HS-27A (cell line): ENCODE results near the gene ALOX15B.
"Not testable (repeated sequence)": the region's sequence is repeated elsewhere in the genome, so short reads cannot be mapped to it uniquely, and the experiment has no call there.

Source experiments
- DNase-seq: peaks from one replicate; pipeline ENCODE4 v3.0.0-alpha.2; 2012; ENCODE audit warnings: low read depth, missing footprints

Gene ALOX15B

DNA sequence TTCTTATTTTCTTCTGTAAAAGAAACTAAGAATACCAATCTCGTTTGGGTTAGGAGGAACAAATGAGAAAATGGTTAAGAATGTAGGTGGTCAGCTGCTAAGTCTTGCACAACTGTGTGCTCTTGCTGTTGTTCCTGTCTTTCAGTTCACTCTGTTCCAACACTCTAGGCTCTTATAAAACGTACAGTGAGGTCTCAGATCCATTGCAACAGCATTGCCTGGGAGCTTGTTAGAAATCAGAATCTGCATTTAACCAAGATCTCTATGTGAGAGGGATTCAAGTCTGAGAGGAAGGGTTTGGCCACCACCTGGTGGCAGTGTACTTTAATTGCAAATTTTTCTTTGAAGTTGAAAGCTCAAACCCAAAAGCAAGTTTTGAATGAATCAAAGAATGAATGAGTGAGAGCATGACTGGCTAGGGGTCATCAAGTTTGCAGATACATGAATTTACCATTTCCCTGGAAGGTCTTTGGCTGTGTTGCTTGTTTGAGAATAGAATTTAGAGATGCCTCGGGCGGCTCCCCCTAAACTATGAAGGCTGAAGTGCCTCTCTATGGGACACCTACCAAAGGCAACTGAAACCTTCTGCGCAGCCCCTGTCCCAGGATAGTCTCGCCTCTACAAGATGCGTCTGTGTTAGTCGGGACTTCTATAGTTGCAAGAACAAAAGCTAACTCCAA, 2.5 kb downstream of the ALOX15B start:
- DNase-seq: peak; percentile 39

DNA sequence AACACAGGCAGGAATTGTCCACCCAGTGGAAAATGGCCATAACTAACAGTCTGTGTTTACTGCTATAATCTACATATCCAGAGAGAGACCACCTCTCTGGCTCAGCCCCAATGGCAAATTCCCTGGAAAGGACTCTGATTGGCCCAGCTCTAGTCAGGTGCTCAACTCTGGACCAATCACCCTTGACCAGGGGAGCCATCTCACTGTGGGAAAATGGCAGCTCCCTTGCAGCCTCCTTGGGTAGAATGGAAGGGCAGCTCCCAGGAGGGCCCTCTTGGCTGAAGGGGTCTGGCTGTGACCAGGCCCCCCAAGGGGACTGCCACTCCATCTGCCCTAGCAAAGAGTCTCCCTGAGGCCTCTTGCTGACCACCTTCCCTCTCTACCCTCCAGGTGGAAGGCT, 3.1 kb downstream of the ALOX15B start:
- DNase-seq: no peak

DNA sequence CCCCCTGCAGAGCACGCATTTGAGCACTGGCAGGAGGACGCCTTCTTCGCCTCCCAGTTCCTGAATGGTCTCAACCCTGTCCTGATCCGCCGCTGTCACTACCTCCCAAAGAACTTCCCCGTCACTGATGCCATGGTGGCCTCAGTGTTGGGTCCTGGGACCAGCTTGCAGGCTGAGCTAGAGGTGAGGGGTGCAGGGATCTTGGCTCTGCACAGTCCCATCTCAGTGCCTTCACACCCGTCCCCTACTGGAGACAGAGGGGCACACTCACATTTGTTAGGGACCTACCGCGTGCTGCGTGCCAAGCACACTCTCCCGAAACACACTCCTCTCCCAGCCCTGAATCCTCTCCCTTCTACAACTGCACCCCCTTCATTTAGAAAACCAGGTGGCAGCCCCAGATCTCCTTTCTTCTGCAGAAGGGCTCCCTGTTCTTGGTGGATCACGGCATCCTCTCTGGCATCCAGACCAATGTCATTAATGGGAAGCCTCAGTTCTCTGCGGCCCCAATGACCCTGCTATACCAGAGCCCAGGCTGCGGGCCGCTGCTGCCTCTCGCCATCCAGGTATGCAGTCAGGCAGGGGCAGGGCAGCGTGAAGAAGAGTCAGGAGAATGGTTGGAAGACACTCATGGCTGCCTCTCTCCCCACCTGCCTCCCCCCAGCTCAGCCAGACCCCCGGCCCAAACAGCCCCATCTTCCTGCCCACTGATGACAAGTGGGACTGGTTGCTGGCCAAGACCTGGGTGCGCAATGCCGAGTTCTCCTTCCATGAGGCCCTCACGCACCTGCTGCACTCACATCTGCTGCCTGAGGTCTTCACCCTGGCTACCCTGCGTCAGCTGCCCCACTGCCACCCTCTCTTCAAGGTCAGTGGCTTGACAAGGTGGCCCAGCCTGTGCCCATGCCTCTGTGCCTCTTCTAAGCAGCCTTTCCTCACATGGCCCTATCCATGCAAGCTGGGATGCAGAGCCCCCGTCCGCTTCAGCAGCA, 6.3 kb downstream of the ALOX15B start:
- no peak for DNase-seq

DNA sequence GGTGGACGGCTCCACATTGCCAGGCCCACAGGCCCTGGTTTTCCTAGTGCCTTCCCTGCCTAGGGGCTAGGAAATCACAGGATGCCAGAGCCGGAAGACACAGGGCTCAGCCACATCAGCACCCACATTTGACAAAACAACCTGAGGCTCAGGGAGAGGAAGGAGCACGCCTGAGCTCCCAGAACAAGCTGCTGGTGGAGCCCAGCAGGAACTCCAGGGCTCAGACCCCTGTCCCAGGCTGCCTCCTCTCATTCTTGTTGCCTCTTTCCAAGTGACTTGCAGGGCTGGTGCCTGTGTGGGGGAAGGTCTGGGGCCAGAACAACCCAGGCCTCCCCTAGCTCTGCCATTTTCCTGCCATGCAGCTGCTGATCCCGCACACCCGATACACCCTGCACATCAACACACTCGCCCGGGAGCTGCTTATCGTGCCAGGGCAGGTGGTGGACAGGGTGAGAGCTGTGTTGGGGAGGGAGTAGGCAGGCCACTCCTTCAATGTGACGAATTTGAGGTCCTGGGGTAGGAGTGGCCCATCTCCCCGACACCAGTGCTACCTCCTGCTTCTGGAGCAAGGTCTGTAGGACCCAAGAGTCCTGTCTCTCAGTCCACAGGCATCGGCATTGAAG, 7.6 kb downstream of the ALOX15B start:
- DNase-seq: no peak

DNA sequence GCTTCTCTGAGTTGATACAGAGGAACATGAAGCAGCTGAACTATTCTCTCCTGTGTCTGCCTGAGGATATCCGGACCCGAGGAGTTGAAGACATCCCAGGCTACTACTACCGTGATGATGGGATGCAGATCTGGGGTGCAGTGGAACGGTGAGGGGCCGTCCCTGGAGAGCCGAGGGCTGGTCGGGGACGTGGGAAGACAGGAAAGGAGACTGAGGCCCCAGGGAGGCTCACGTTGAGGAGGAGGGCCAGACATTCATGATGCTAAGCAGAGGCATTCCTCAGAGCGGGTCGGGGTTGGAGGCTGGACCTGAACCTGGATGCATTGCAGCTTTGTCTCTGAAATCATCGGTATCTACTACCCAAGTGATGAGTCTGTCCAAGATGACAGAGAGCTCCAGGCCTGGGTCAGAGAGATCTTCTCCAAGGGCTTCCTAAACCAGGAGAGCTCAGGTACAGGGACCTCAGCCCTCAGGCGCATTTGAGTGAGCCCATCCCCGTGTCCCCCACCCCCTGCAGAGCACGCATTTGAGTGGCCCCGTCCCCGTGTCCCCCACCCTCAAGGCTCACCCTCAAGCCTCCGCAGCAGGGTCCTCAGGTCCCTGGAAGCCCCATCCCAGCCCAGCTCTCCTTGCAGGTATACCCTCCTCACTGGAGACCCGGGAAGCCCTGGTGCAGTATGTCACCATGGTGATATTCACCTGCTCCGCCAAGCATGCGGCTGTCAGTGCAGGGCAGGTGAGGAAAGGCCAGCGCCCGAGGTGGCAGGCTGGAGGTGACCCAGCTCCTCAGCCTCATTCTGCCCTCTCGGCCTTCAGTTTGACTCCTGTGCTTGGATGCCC, 8.3 kb downstream of the ALOX15B start:
- DNase-seq: no peak

GRCh38 chr17:8047769-8048110, 8.9 kb downstream of the ALOX15B start:
- DNase-seq: no peak

- DNase-seq: no peak
These were observed 9.4 kb downstream of the ALOX15B start for GRCh38 chr17:8048236-8048635.

GRCh38 chr17:8048736-8049135, 9.9 kb downstream of the ALOX15B start:
- DNase-seq: no peak

- no peak for DNase-seq
These were observed 13.0 kb downstream of the ALOX15B start for GRCh38 chr17:8051831-8052230.

GRCh38 chr17:8052256-8053252, 13.7 kb downstream of the ALOX15B start:
- no peak for DNase-seq

DNA sequence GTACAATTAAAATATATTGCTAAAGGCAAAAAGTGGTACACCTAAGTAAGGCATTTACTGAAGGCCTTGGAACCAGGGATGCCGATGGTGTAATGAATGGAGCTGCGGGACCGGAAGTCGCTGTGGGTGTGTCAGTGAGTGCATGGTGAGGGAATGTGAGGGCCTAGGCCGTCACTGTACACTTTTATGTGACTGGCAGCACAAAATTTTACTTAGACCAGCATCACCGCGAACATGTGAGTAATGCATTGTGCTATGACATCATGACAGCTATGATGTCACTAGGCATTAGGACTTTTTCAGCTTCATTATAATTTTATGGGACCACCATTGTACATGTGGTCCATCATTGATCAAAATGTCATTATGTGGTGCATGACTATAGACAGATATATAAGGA, 14.7 kb downstream of the ALOX15B start:
- no peak for DNase-seq

- no peak for DNase-seq
These were observed 17.0 kb downstream of the ALOX15B start for GRCh38 chr17:8055851-8056231.

DNA sequence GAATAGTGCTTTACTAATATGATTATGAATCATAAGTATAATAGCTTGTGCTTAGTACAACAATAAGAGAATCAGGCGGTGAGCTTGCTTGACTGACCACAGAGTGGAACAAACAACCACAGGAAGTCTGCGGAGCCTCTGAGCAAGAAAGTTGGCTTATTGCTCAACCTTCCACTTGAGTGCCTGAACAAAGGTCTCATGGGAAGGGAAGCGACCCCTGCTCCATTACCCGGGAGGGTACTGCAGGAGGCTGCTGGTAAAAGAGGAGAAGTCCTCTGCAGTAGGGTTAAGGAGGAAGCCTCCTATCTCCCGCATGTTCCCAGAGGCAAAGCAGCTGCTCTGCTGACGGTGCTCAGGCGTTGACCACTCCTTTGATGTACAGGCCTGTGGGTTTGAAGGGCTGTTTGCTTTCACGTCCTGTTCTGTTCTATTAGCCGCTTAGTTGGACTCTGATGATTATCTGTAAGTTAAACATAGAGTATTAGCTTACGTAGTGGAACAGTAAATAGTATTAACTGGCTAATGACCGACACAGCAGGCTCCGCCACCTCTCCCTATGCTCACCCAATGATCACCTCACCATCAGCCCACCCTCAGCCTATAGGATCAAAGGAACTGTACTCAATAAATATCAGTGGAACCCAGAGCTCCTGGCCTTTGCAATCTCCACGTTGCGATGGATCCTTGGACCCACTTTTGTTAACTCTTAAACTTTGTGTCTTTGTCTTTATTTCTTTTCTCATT, 17.5 kb downstream of the ALOX15B start:
- no peak for DNase-seq

DNA sequence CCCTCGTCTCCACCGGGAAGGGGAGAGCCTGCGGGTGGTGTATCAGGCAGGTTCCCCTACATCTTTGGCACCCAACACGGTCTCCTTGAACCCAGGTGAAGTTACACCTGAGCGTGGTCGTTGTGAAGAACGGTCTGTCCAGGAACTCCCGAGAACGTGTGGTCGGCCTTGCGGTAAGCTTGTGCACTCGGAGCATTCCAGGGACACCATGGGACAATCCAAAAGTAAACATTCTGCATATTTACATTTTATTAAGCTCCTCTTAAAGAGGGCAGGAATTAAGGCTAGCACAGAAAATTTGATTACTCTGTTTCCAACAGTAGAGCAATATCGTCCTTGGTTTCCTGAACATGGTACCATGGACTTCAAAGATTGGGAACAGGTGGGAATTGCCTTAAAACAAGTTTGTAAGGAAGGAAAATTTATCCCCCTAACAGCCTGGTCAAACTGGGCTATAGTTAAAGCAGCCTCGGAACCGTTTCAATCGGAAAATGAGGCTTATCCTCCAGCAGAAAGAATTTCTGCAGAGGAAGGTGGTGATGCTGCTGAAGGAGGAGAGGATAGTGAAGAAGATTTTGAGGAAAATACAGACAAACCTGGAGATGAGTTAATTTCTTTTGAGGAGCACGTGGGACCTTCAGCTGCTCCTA, 18.2 kb downstream of the ALOX15B start:
- DNase-seq: no peak

DNA sequence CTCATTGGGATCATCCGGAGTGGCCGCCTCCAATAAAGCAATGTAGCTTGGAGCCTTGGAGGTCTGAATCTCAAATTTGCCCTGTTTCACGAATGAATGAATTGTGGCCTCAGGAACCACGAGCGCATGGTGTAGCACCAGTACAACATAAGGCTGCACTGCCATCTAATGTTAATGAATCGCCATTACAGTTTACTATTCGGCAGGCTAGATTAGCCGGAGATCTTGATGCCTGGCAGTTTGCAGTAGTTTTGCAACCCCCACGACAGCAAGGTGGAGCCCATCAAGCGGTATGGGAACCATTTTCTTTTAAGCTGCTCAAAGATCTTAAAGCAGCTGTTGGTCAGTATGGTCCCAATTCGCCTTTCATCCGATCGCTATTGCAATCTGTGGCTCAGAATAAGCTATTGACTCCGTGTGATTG, 18.8 kb downstream of the ALOX15B start:
- DNase-seq: no peak

- DNase-seq: no peak
These were observed 20.3 kb downstream of the ALOX15B start for GRCh38 chr17:8059131-8059530.

DNA sequence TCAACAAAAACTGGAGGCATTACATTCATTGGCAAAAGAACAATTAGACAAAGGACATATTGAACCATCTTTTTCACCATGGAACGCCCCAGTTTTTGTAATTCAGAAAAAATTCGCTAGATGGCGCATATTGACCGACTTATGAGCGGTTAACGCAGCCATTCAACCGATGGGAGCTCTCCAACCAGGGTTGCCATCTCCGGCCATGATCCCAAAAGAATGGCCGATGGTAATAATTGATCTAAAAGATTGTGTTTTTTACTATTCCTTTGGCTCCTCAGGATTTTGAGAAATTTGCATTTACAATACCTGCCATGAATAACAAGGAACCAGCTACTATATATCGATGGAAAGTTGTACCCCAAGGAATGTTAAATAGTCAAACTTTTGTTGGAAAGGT, 21.4 kb downstream of the ALOX15B start:
- peak; percentile 59 for DNase-seq

- not testable (repeated sequence) for DNase-seq
These were observed 23.0 kb downstream of the ALOX15B start for GRCh38 chr17:8061851-8062250.

DNA sequence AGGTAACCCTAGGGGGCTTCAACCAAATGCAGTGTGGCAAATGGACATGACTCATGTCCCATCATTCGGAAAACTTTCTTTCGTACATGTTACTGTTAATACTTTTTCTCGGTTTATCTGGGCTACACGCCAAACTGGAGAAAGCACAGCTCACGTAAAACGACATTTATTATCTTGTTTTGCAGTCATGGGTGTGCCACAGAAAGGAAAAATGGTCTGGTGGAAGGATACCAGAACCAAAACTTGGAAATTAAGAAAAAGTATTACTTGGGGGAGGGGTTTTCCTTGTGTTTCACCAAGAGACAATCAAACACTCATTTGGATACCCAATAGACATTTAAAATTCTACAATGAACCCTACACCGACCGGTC, 23.6 kb downstream of the ALOX15B start:
- no peak for DNase-seq
